Left ventricle myocardium inferior (tissue), 1 donor: Measurements from ENCODE around the gene AGFG1. TPM values are rescaled to one million over a fixed set of nuclear protein-coding genes. Genes with fewer than 3 reads are reported as not detected.
"Not testable (repeated sequence)": the region's sequence is repeated elsewhere in the genome, so short reads cannot be mapped to it uniquely, and the experiment has no call there.

Experiments used
- DNase-seq: peaks from one replicate; pipeline ENCODE4 v3.0.0-alpha.2; 2020
- H3K27ac ChIP-seq: fragments of 200-600 bp; replicated peaks from 2 replicates; pipeline ENCODE4 v1.8.0; 2021
- H3K27me3 ChIP-seq: fragments of 200-600 bp; 2 replicates; pipeline ENCODE4 v1.8.0; 2021; ENCODE audit warnings: low read depth
- H3K36me3 ChIP-seq: fragments of 200-600 bp; 2 replicates; pipeline ENCODE4 v1.8.0; 2021
- H3K4me1 ChIP-seq: fragments of 200-600 bp; 2 replicates; pipeline ENCODE4 v1.8.0; 2021
- H3K4me3 ChIP-seq: fragments of 200-600 bp; 2 replicates; pipeline ENCODE4 v1.8.0; 2021; ENCODE audit warnings: mild to moderate bottlenecking, moderate library complexity
- H3K9me3 ChIP-seq: fragments of 200-600 bp; replicated peaks from 2 replicates; pipeline ENCODE4 v1.8.0; 2021
- intact Hi-C: fragments of 100-400 bp; cut with micrococcal nuclease; formaldehyde crosslinking; loops from one replicate; pipeline ENCODE4 v1.11.0; 2022
- total RNA-seq: library from RNA; stranded (reverse); fragmentation: NEBNext Ultra II Directional; extraction: Animal tissue kit (Norgen Biotek cat#: 25700); gene quantifications from one replicate; pipeline ENCODE4 v1.2.1, GENCODE V29; 2021
- TF ChIP-seq, protein P1 (sequence below): fragments of 200-600 bp; IDR thresholded peaks from 2 replicates; pipeline ENCODE4 v1.8.0; 2021; ENCODE audit warnings: antibody characterized with exemption, mild to moderate bottlenecking, borderline replicate concordance
- donor health status: DM: no; HTN: yes; CAD: no; lungs with severe emphysema.

AGFG1 gene
- total RNA-seq, 1 donor from 2014 or later: 50.4 TPM

DNA sequence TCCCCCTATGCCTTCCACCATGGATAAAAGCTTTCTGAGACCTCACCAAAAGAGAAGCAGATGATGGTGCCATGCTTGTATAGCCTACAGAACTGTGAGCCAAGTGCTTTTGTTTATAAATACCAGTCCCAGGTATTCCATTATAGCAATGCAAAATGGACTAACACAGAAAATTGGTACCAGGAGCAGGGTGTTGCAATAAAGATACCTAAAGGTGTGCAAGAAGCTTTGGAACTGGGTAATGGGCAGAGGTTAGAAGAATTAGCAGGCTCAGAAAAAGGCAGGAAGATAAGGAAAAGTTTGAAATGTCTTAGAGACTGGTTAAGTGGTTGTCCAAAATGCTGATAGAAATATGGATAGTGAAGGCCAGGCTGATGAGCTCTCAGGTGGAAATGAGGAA lies 110.4 kb downstream of the AGFG1 start:
- H3K4me3 ChIP-seq: no peak overlapping the region
- TF ChIP-seq, protein P1, sequence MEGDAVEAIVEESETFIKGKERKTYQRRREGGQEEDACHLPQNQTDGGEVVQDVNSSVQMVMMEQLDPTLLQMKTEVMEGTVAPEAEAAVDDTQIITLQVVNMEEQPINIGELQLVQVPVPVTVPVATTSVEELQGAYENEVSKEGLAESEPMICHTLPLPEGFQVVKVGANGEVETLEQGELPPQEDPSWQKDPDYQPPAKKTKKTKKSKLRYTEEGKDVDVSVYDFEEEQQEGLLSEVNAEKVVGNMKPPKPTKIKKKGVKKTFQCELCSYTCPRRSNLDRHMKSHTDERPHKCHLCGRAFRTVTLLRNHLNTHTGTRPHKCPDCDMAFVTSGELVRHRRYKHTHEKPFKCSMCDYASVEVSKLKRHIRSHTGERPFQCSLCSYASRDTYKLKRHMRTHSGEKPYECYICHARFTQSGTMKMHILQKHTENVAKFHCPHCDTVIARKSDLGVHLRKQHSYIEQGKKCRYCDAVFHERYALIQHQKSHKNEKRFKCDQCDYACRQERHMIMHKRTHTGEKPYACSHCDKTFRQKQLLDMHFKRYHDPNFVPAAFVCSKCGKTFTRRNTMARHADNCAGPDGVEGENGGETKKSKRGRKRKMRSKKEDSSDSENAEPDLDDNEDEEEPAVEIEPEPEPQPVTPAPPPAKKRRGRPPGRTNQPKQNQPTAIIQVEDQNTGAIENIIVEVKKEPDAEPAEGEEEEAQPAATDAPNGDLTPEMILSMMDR: no peak
- intact Hi-C loops: no loop called here

GRCh38 chr2:227592694-227593387 lies 120.9 kb downstream of the AGFG1 start:
- intact Hi-C loops: no loop called here
- H3K9me3 ChIP-seq: peaks cover 15% of the 10 kb centered on the region
- H3K4me1 ChIP-seq: no peaks in the 10 kb centered on the region
- DNase-seq: no peak
- no peak overlapping the region for H3K27ac ChIP-seq
- H3K27me3 ChIP-seq: peaks cover 43% of the 10 kb centered on the region
- H3K4me3 ChIP-seq: no peak overlapping the region
- no peaks in the 10 kb centered on the region for H3K36me3 ChIP-seq
- TF ChIP-seq, protein P1: no peak

More for the DNA sequence above, 110.4 kb downstream of the AGFG1 start:
- Histone ChIP-seq H3K36me3 (no peaks in the 10 kb centered on the region), H3K9me3 (peaks cover 19% of the 10 kb centered on the region), H3K27me3 (peaks cover 17% of the 10 kb centered on the region), H3K27ac (no peak overlapping the region), H3K4me1 (no peaks in the 10 kb centered on the region)
- no peak for DNase-seq

- Histone ChIP-seq H3K4me3 (no peak overlapping the region), H3K4me1 (no peaks in the 10 kb centered on the region), H3K9me3 (no peaks in the 10 kb centered on the region), H3K27me3 (peaks cover 54% of the 10 kb centered on the region), H3K27ac (no peak overlapping the region), H3K36me3 (no peaks in the 10 kb centered on the region)
- intact Hi-C loops: no loop called here
- no peak for DNase-seq
- TF ChIP-seq, protein P1: no peak
Observed at GRCh38 chr2:227595797-227596196, 123.8 kb downstream of the AGFG1 start.

DNA sequence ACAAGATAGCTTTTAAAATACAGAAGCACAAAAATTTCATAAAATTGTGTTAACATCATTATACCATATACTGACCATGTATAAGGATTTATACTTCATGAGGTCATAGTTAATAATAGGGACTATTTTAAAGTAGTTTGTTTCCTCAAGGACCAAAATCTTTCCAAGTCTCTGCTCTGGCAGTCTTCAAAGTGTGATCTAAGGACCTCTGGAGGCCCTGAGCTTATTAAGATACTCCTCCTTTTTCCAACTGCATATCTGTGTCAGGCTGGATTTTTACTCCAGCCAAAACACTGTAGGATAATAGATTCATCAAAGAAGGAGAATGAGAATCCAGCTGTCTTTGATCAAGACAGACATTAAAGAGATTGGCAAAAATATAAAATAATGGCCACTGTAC lies 125.1 kb downstream of the AGFG1 start:
- peaks cover 44% of the 10 kb centered on the region for H3K27me3 ChIP-seq
- no peaks in the 10 kb centered on the region for H3K36me3 ChIP-seq
- H3K27ac ChIP-seq: no peak overlapping the region
- no peak overlapping the region for H3K4me3 ChIP-seq
- H3K4me1 ChIP-seq: no peaks in the 10 kb centered on the region
- intact Hi-C loops: no loop called here
- TF ChIP-seq, protein P1: no peak
- DNase-seq: no peak
- no peaks in the 10 kb centered on the region for H3K9me3 ChIP-seq

- Histone ChIP-seq H3K9me3 (no peaks in the 10 kb centered on the region), H3K4me3 (no peak overlapping the region), H3K36me3 (no peaks in the 10 kb centered on the region), H3K27ac (no peak overlapping the region), H3K27me3 (peaks cover 41% of the 10 kb centered on the region), H3K4me1 (no peaks in the 10 kb centered on the region)
- DNase-seq: no peak
- TF ChIP-seq, protein P1: no peak
- intact Hi-C loops: no loop called here
Observed at GRCh38 chr2:227597998-227598397, 126.0 kb downstream of the AGFG1 start.

GRCh38 chr2:227598835-227599503 lies 127.0 kb downstream of the AGFG1 start, which contains the start of gene SCYGR2:
TSS of gene SCYGR2 (plus strand) at chr2:227598893. CDS start at chr2:227598893, 0 bp downstream.
- H3K27me3 ChIP-seq: peaks cover 41% of the 10 kb centered on the region
- H3K9me3 ChIP-seq, H3K4me1 ChIP-seq, H3K4me3 ChIP-seq, H3K27ac ChIP-seq, H3K36me3 ChIP-seq, intact Hi-C loops, DNase-seq: not testable (repeated sequence)
